NCI-H460 (cell line): Measurements from ENCODE around the gene DENND11. TPM values are rescaled to one million over a fixed set of nuclear protein-coding genes. Genes with fewer than 3 reads are reported as not detected.

Experiments used
- DNase-seq: peaks from one replicate; pipeline ENCODE4 v3.0.0-alpha.2; 2016; ENCODE audit warnings: low read depth; ENCODE audit errors: extremely low read depth
- total RNA-seq: library from RNA; depleted of rRNA; stranded (reverse); fragments of >200 nt; shearing (Covaris generic); gene quantifications from 2 replicates; pipeline ENCODE4 v1.2.3, GENCODE V29; 2014

Gene DENND11
- total RNA-seq, 1 experiment from 2014 or later: 11.5 TPM

DNA sequence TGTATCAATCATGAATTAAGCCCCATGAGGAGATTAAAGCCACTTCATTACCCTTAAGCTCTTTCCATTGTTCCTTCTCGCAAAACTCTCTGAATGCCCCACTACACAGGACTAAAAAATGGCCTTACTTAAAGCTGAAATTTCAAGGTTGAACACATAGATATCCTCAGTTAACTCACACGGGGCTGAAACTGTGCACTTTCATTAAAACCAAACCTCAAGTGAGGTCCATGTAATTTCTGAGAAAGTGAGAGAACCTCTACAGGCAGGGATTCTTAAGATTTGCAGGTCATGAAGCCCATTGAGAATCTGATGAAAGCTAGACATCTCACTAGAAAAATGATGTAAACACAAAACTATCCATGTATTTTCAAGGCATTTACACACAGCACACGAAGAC, 15.9 kb downstream of the DENND11 start:
- no peak for DNase-seq

- no peak for DNase-seq
These were observed 16.5 kb downstream of the DENND11 start for GRCh38 chr7:141685285-141686023.

DNA sequence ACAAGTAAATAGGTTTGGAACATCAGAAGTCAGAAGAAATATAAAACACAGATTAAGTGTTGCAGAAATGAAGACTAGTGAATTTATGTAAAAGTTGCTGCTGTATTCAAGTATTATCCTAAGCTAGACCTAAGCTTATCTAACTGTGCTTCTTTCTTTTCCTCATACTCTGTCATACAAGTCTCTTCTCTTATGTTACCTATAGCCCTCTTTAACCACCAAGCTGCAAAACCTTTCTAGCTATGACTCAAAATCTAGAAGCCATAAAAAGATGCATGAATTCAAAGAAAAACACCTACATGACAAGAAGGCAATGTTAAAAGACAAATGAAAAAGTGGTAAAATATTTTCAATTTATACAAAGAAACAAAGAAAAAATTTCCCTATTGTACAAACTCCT, 23.0 kb downstream of the DENND11 start:
- DNase-seq: no peak

- no peak for DNase-seq
These were observed 25.3 kb downstream of the DENND11 start for GRCh38 chr7:141676618-141677017.

DNA sequence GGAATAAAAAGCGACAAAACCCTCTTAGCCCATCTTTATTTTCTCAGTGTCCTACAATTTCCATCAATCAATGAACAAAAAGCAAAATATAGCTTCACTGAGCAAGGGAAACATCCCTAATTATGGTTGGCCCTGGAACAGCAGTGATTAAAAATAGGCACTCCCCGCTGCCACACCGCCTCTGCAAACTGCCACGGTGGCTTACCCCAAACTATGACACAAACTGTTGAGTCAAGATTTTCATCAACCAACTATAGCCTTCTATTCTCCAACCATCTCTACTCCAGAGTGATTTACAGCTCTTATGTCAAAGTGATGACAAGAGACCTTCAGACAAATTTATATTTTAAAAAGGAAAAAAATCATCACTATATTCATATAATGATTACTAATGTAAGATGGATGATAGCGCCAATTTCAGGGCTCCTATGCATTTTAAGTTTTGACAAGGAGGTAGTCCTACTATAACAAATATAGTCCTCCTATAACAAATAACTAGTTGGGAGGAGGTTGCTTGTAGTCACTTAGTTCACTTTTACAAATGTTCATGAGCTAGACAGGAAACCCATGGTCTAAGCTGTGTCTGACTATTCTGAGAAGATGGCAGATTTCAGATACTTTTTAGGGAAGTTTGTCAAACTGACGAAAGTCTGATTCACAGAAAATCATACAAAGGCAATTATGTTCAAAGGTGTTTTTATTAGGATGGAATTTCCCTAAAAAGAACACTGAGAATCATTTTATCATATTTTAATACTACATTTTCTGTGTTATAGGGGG, 26.3 kb downstream of the DENND11 start:
- no peak for DNase-seq

DNA sequence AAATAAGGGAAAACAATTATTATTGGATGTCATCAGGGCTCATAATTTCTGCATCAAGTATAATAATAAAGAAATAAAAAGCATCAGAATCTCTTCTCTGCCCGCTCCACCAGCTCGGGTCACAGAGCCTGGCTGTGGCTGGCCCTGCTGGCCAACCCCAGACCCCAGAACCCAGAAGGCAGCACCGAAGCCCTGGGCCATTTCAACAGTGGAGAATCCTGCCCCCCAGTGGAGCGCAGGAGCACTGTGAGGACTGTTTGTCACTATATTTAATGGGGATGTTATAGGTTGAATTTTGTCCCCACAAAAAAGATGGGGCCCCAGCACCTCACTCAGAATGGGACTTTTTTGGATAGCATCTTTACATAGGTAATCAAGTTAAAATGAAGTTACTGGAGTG, 27.3 kb downstream of the DENND11 start:
- no peak for DNase-seq

- DNase-seq: no peak
These were observed 27.7 kb downstream of the DENND11 start for GRCh38 chr7:141674171-141674671.

DNA sequence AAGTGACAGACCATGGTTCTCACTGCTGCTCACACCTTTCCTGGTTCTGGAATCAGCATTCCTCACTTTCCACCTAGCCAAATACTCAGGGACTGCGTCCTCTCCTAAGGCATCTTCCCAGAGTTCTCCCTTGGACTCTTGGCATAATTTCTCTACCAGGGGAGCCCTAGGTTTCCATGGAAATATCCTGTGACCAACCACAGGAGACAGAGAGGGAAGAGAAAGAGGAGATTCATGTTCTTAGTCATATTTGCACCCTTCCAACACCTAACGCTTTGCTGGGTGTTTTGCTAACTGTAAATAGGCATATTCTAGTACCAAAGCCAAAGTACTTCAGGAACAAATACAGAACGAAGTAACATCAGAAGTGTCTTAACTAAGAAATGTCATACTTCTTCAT, 28.6 kb downstream of the DENND11 start:
- DNase-seq: no peak

DNA sequence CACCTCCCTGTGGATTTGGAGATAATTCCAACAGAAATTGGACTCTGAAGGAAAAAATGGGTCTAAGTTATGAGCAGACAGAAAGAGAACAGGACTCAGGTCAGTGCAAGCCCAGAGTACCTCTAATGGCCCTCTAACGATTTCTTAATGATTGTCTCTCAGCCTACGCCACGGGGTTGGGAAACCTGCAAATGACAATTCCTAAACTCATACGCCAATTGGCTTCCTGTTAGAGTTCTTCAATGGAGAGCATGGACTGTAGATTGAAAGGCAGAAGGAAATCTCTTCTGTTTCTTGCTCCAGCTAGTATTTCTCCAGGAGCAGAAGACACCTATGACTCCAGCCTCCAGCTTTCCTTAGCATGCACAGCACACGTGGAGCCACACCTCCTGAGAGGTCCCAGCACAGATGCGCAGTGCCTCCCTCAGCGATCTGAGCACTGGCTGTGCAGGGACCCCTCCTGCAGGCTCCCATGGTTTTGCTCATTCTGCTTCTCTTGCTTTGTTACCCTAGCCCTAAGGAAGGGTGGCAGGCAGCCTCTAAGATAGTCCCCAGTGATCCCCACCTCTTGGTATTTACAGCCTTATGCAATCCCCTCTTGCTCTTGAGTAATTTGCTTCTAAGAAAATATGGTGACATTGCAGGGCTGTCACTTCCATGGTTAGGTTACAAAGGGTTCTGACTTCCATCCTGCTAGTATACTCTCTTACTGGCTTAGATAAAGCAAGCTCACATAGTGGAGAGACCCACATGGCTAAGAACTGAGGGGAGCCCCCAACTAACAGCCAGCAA, 30.1 kb downstream of the DENND11 start:
- no peak for DNase-seq

DNA sequence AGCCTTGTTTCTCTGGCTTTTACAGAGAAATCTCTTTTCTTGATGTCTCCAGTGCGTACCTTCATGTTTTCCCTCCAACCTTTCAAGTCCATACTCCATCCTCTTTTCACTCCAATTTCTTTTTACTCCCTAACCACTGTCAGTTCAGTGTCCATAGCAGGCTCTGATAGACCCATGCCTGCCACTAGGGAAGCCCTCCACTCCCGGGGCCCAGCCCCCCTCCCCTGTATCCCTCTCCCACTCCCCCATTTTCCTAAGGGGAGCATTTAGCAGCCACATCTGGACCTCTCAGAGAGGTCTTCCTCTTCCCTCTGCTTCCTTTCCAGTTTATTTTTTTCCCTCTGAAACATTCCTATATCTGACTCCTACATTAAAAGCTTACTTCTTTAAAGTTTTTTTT, 33.1 kb downstream of the DENND11 start:
- no peak for DNase-seq

GRCh38 chr7:141666071-141666470, 35.9 kb downstream of the DENND11 start:
- no peak for DNase-seq

DNA sequence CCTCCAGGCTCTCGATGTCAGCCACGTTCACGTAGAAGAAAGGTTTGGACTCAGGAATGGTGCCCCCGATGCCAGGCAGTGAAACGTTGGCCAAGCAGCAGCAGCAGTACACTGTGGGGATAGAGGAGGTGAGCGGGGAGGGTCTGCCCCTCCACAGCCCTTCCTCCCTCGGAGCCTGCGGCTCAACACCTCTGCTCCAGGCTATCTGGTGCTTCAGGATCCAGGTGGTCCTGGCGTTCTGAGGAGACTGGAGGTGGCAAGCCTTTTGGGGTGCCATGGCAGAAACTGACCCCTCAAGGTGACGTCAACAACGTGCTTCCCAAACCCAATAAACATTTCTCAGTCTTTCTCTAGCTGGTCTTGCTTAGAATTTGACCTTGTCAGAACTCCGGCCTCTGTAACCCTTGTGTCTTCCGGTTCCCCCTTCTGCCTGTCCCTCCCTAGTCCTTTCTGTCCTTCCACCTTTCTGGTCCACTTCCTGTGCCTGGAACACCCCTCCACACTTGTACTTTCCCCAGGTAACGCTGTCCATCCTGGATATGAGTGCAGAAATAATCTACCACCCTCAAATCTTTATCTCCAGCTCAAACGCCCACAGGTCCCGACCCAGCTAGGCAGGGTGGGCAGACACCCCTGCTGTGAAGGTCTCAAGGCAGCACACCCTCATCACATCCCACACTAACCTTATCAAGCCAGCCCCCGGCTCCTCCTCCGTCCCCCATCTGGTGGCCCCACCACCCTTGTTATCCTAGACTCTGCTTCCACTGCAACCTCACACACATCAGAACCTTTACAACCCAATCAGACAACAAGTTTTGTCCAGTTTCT, 36.5 kb downstream of the DENND11 start:
- no peak for DNase-seq

GRCh38 chr7:141664450-141664849, 37.5 kb downstream of the DENND11 start:
- no peak for DNase-seq

- DNase-seq: peak; percentile 41
These were observed 38.7 kb downstream of the DENND11 start for GRCh38 chr7:141663081-141663849.

- no peak for DNase-seq
These were observed 41.7 kb downstream of the DENND11 start for GRCh38 chr7:141660259-141660658.

- no peak for DNase-seq
These were observed 42.5 kb downstream of the DENND11 start for GRCh38 chr7:141659501-141659900.

- peak; percentile 54 for DNase-seq
These were observed 47.4 kb downstream of the DENND11 start for GRCh38 chr7:141654551-141654950.

- DNase-seq: no peak
These were observed 49.3 kb downstream of the DENND11 start for GRCh38 chr7:141652691-141653090.
